Activated CD4-positive, alpha-beta T cell treated with anti-CD3 and anti-CD28 coated beads for 4 hours (primary cell): Measurements from ENCODE around the gene IMPACT.

Source experiments
- DNase-seq, 2 donors: peaks; one replicate each; pipeline ENCODE4 v3.0.0-alpha.2; 2020

Gene IMPACT

GRCh38 chr18:24485681-24486080 is 59.2 kb downstream of the IMPACT start:
- no peak for DNase-seq

GRCh38 chr18:24486684-24487083 is 60.2 kb downstream of the IMPACT start:
- DNase-seq: no peak

GRCh38 chr18:24488824-24489493 is 62.5 kb downstream of the IMPACT start:
- no peak for DNase-seq

GRCh38 chr18:24490539-24490938 is 64.1 kb downstream of the IMPACT start:
- DNase-seq: no peak

- no peak for DNase-seq
Measured at GRCh38 chr18:24491927-24492834, 65.7 kb downstream of the IMPACT start.

- no peak for DNase-seq
Measured at GRCh38 chr18:24494586-24494985, 68.1 kb downstream of the IMPACT start.

- no peak for DNase-seq
Measured at GRCh38 chr18:24497031-24497754, 70.7 kb downstream of the IMPACT start.

- DNase-seq: no peak
Measured at GRCh38 chr18:24499814-24500213, 73.3 kb downstream of the IMPACT start.

GRCh38 chr18:24500217-24500616 is 73.7 kb downstream of the IMPACT start:
- no peak for DNase-seq

GRCh38 chr18:24500766-24501165 is 74.3 kb downstream of the IMPACT start:
- no peak for DNase-seq

GRCh38 chr18:24502667-24503523 is 76.4 kb downstream of the IMPACT start:
- DNase-seq: no peak
